Calu3 (cell line): ENCODE measurements around the gene CDH22. TPM values are rescaled to one million over a fixed set of nuclear protein-coding genes. Genes with fewer than 3 reads are reported as not detected.

Source experiments
- BruUV-seq: library from RNA; stranded (reverse); fragments of 400-500 nt; replicated peaks from 2 replicates; lab custom pipeline; 2021; lab: Mats Ljungman, UMichigan
- CTCF ChIA-PET: fragments of 300-600 bp; sonication (Branson Sonifier 250); formaldehyde crosslinking; loops from one replicate; lab custom pipeline; 2022; ENCODE audit warnings: antibody characterized with exemption; lab: Charles Lee
- DNase-seq: peaks from one replicate; pipeline ENCODE4 v3.0.0; 2022
- H3K27ac Mint-ChIP-seq: one replicate; pipeline ENCODE4 v1.8.0; 2022; ENCODE audit warnings: mixed read lengths; ENCODE audit not compliant: unreplicated experiment
- H3K27me3 Mint-ChIP-seq: one replicate; pipeline ENCODE4 v1.8.0; 2022; ENCODE audit warnings: mixed read lengths; ENCODE audit not compliant: unreplicated experiment
- H3K36me3 Mint-ChIP-seq: one replicate; pipeline ENCODE4 v1.8.0; 2022; ENCODE audit warnings: mild to moderate bottlenecking, moderate library complexity, mixed read lengths; ENCODE audit not compliant: insufficient read depth, unreplicated experiment
- H3K4me1 Mint-ChIP-seq: one replicate; pipeline ENCODE4 v1.8.0; 2022; ENCODE audit warnings: mild to moderate bottlenecking, low read depth, mixed read lengths; ENCODE audit not compliant: unreplicated experiment
- H3K4me3 Mint-ChIP-seq: one replicate; pipeline ENCODE4 v1.8.0; 2022; ENCODE audit warnings: mild to moderate bottlenecking, low read depth, moderate library complexity, mixed read lengths; ENCODE audit not compliant: unreplicated experiment
- H3K9me3 Mint-ChIP-seq: one replicate; pipeline ENCODE4 v1.8.0; 2022; ENCODE audit warnings: low read depth, mixed read lengths; ENCODE audit not compliant: unreplicated experiment
- intact Hi-C: fragments of 100-400 bp; cut with micrococcal nuclease; formaldehyde crosslinking; loops from one replicate; pipeline ENCODE4 v1.10.0; 2022; ENCODE audit not compliant: unreplicated experiment
- total RNA-seq: library from RNA; stranded (reverse); gene quantifications from 2 replicates; pipeline ENCODE4 v1.2.3, GENCODE V29; 2022
- TF ChIP-seq, protein P1 (sequence below): fragments of 200-600 bp; IDR thresholded peaks from one replicate; pipeline ENCODE4 v1.8.0; 2022; ENCODE audit warnings: antibody characterized with exemption; ENCODE audit not compliant: unreplicated experiment

Gene CDH22
- total RNA-seq, 1 experiment from 2014 or later, result not detected

DNA sequence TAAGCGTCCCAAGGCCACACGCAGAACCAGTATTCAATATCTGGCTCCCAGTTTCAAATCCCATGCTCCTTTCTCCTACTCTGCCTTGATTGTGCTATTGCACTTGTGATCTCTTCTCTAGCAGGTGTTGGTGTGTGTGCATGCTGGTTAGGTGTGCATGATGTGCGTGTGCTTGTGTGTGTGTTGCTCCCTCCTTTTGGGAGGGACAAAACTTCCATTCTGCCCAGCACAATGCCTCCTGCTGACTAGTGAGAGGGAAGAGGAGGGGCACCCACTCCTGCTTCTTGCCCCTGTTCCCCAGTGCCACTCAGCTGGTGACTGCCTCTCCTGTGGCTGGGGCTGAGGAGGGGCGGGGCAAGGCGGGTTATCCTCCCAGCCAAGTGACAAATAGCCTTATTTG, 170.5 kb downstream of the CDH22 start:
- TF ChIP-seq, protein P1, sequence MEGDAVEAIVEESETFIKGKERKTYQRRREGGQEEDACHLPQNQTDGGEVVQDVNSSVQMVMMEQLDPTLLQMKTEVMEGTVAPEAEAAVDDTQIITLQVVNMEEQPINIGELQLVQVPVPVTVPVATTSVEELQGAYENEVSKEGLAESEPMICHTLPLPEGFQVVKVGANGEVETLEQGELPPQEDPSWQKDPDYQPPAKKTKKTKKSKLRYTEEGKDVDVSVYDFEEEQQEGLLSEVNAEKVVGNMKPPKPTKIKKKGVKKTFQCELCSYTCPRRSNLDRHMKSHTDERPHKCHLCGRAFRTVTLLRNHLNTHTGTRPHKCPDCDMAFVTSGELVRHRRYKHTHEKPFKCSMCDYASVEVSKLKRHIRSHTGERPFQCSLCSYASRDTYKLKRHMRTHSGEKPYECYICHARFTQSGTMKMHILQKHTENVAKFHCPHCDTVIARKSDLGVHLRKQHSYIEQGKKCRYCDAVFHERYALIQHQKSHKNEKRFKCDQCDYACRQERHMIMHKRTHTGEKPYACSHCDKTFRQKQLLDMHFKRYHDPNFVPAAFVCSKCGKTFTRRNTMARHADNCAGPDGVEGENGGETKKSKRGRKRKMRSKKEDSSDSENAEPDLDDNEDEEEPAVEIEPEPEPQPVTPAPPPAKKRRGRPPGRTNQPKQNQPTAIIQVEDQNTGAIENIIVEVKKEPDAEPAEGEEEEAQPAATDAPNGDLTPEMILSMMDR, result no peak
- H3K4me3 Mint-ChIP-seq, result no peak overlapping the region
- H3K4me1 Mint-ChIP-seq, result no peaks in the 10 kb centered on the region
- intact Hi-C loops, result loop anchor here (10.0 kb wide), 1 partner anchor 117 kb away; no protein-coding TSS in a partner anchor
- no peaks in the 10 kb centered on the region for H3K36me3 Mint-ChIP-seq
- no peaks in the 10 kb centered on the region for H3K9me3 Mint-ChIP-seq
- H3K27me3 Mint-ChIP-seq, result peaks cover 100% of the 10 kb centered on the region
- DNase-seq, result no peak
- no TSS peak for BruUV-seq
- CTCF ChIA-PET, result no interaction called here
- no peak overlapping the region for H3K27ac Mint-ChIP-seq

DNA sequence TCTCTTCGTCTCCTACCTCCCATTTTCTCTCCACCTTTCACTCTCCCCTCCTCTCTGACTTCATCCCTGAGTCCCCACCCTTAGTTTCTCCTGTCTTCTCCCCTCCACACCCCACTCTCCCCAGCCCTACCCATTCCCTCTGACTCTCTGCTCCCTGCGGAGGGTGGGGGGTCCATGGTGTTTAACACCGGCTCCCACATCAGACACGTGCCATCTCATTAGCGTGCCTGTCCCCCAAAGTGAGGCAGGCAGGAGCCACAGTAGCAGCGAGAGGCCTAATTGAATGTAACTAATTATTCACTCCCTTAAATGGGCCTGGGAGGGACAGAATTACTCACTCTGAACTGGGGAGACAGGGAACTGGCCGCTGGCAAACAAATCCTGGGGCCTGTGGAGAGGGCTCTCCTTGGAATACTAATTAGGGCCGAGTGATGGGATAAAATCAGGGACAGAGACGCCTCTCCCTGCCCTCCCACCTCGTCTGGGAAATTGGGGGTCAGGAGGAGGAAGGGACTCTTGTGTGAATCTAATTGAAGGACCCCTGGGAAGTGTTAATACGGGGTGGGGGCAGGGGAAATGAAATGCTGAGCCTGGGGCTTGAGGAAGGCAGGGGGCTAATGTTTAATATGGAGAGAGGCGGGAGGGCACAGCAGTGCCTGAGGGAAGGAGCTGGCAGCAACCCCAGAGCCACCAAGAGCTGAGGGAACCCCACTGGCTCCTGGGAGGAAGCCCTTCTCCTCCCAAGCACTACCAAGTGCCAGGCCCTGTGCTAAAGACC, 172.3 kb downstream of the CDH22 start:
- BruUV-seq, result no TSS peak
- peaks cover 100% of the 10 kb centered on the region for H3K27me3 Mint-ChIP-seq
- intact Hi-C loops, result loop anchor here (10.0 kb wide), 1 partner anchor 119 kb away; no protein-coding TSS in a partner anchor
- TF ChIP-seq, protein P1, result no peak
- H3K4me1 Mint-ChIP-seq, result no peaks in the 10 kb centered on the region
- H3K36me3 Mint-ChIP-seq, result no peaks in the 10 kb centered on the region
- H3K9me3 Mint-ChIP-seq, result no peaks in the 10 kb centered on the region
- no peak overlapping the region for H3K27ac Mint-ChIP-seq
- CTCF ChIA-PET, result no interaction called here
- H3K4me3 Mint-ChIP-seq, result no peak overlapping the region
- DNase-seq, result no peak

DNA sequence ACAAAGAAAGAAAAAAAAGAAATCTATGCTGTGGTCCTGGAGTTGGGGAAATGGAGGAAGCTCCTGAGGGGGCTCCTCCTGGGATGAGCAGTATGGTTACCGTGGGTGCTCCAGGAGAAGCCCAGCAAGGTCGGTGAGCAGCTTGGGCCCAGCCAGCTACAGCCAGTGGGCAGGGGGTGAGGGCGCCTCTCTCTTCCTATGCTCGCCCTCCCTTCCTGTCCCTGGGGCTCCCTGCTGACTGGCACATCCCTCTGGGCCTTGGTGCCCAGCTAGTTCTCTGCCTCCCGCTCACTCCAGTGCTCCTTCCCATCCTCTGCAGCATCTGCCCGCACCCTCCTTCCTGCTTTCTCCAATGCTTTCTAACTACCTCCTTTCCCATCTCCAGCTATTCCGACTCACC, 173.6 kb downstream of the CDH22 start:
- intact Hi-C loops, result loop anchor here (10.0 kb wide), 1 partner anchor 120 kb away; no protein-coding TSS in a partner anchor
- Mint-ChIP-seq H3K9me3 (no peaks in the 10 kb centered on the region), H3K36me3 (no peaks in the 10 kb centered on the region), H3K27me3 (peaks cover 100% of the 10 kb centered on the region), H3K4me3 (no peak overlapping the region), H3K27ac (no peak overlapping the region), H3K4me1 (no peaks in the 10 kb centered on the region)
- CTCF ChIA-PET, result interaction anchor here (1.2 kb wide), 1 partner anchor 172 kb away, joined by 4 read pairs; no protein-coding TSS in a partner anchor
- DNase-seq, result no peak
- no TSS peak for BruUV-seq
- TF ChIP-seq, protein P1, result no peak

DNA sequence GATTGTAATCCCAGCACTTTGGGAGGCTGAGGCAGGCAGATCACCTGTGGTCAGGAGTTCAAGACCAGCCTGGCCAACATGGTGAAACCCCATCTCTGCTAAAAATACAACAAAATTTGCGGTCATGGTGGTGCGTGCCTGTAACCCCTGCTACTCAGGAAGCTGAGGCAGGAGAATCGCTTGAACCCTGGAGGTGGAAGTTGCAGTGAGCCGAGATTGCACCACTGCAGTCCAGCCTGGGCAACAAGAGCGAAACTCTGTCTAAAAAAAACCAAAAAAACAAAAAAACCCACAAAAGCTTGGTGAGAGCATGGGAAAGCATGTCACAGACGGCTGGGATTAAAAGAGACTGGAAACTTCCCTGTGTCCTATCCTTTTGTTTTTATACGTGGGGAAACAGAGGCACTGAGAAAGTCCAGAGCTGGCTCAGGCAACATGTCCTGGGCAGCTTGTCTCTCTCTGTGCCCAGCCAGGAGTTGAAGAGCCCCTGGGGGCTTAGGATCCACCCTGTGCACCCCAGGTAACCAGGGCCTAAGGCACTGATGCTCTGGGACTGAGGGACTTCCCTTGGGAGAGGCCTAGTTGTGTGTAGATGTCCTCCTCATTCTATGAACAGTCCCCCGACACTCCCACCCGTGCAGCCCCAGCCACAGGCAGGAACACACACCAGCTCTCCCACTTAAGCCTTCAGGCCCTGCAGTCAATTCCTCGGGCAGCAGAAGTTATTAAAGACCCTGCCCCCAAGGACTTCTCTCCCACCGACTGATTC, 174.2 kb downstream of the CDH22 start:
- no TSS peak for BruUV-seq
- TF ChIP-seq, protein P1, result no peak
- no peak for DNase-seq
- Mint-ChIP-seq H3K27ac (no peak overlapping the region), H3K9me3 (no peaks in the 10 kb centered on the region), H3K27me3 (peaks cover 100% of the 10 kb centered on the region), H3K36me3 (no peaks in the 10 kb centered on the region), H3K4me1 (no peaks in the 10 kb centered on the region), H3K4me3 (no peak overlapping the region)
- CTCF ChIA-PET, result interaction anchor here (1.0 to 1.9 kb wide), 3 partner anchors 14 to 215 kb away, joined by 3 to 11 read pairs (median 4); no protein-coding TSS in a partner anchor
- intact Hi-C loops, result loop anchor here (2.0 to 10.0 kb wide), 2 partner anchors 121 to 215 kb away; no protein-coding TSS in a partner anchor
